IMR-90 (cell line): Measurements from ENCODE around the gene PELI3.

Experiments
- RFX5 ChIP-seq: IDR thresholded peaks from 2 replicates; pipeline ENCODE4 v1.8.0; 2012; ENCODE audit warnings: low read depth, mild to moderate bottlenecking, low read length, moderate library complexity
- SMC3 ChIP-seq: fragments of 150-350 bp; IDR thresholded peaks from 2 replicates; pipeline ENCODE4 v1.6.1; 2016; ENCODE audit warnings: low read depth, mild to moderate bottlenecking, antibody characterized with exemption, low read length, moderate library complexity
- TF ChIP-seq, protein P1 (sequence below): conservative IDR thresholded peaks from 2 replicates; pipeline ENCODE4 v1.5.1; 2012; ENCODE audit warnings: mild to moderate bottlenecking, low read depth, low read length, improper control_type of control experiment
- TF ChIP-seq, protein P2 (sequence below): fragments of 150-350 bp; IDR thresholded peaks from 2 replicates; pipeline ENCODE4 v1.6.1; 2016; ENCODE audit warnings: low read depth, mild to moderate bottlenecking, low read length, moderate library complexity, borderline replicate concordance

DNA sequence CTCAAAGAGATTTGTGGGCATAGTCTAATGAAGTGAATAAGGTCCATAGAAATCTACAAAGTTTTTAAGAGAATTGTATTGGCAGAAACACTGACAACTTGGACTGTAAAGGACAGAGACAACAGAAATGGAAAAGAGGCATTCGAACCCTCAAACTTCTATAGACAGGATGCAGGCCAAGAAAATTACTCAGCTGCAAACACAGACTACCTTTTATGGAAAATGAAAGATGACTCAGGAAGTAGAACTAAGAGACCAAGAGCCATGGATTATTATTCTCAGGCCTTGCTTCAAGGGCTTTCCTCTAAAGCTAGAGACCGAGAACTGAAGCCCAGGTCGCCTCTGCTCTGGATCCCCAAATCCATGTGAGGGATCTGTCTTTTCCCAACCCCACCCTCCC, 3.8 kb upstream of the PELI3 start:
- TF ChIP-seq RFX5 (no peak), SMC3 (no peak)
- TF ChIP-seq, protein P1, sequence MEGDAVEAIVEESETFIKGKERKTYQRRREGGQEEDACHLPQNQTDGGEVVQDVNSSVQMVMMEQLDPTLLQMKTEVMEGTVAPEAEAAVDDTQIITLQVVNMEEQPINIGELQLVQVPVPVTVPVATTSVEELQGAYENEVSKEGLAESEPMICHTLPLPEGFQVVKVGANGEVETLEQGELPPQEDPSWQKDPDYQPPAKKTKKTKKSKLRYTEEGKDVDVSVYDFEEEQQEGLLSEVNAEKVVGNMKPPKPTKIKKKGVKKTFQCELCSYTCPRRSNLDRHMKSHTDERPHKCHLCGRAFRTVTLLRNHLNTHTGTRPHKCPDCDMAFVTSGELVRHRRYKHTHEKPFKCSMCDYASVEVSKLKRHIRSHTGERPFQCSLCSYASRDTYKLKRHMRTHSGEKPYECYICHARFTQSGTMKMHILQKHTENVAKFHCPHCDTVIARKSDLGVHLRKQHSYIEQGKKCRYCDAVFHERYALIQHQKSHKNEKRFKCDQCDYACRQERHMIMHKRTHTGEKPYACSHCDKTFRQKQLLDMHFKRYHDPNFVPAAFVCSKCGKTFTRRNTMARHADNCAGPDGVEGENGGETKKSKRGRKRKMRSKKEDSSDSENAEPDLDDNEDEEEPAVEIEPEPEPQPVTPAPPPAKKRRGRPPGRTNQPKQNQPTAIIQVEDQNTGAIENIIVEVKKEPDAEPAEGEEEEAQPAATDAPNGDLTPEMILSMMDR = no peak
- TF ChIP-seq, protein P2, sequence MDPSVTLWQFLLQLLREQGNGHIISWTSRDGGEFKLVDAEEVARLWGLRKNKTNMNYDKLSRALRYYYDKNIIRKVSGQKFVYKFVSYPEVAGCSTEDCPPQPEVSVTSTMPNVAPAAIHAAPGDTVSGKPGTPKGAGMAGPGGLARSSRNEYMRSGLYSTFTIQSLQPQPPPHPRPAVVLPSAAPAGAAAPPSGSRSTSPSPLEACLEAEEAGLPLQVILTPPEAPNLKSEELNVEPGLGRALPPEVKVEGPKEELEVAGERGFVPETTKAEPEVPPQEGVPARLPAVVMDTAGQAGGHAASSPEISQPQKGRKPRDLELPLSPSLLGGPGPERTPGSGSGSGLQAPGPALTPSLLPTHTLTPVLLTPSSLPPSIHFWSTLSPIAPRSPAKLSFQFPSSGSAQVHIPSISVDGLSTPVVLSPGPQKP = no peak
